PFSK-1 (cell line): ENCODE results near the gene TM4SF1.

Source experiments
- FOXP2 ChIP-seq: optimal IDR thresholded peaks from 2 replicates; pipeline ENCODE3; 2011; ENCODE audit warnings: borderline replicate concordance, control low read depth, inconsistent platforms; ENCODE audit not compliant: insufficient read depth; ENCODE audit errors: extremely low read length, extremely low read depth
- POLR2AphosphoS5 ChIP-seq: IDR thresholded peaks from 2 replicates; pipeline ENCODE4 v1.6.1; 2012; ENCODE audit warnings: low read depth, mild to moderate bottlenecking, control low read depth, low read length, moderate library complexity
- SIN3A ChIP-seq: IDR thresholded peaks from 2 replicates; pipeline ENCODE4 v1.6.1; 2012; ENCODE audit warnings: mild to moderate bottlenecking, low read length, moderate library complexity, borderline replicate concordance; ENCODE audit not compliant: insufficient read depth
- TAF1 ChIP-seq: IDR thresholded peaks from 2 replicates; pipeline ENCODE4 v1.6.1; 2012; ENCODE audit warnings: low read length, control low read depth, borderline replicate concordance; ENCODE audit not compliant: insufficient read depth
- TF ChIP-seq, protein P1 (sequence below), 2 experiments: IDR thresholded peaks; 2 replicates each; pipeline versions ENCODE4 v1.6.1 to v1.8.0; 2011 to 2012; ENCODE audit warnings: low read depth in 2 of 2, low read length in 2 of 2, control low read depth in 1 of 2, inconsistent platforms in 1 of 2, mild to moderate bottlenecking in 1 of 2, moderate library complexity in 1 of 2; ENCODE audit not compliant: insufficient read depth in 1 of 2

The TM4SF1 gene

DNA sequence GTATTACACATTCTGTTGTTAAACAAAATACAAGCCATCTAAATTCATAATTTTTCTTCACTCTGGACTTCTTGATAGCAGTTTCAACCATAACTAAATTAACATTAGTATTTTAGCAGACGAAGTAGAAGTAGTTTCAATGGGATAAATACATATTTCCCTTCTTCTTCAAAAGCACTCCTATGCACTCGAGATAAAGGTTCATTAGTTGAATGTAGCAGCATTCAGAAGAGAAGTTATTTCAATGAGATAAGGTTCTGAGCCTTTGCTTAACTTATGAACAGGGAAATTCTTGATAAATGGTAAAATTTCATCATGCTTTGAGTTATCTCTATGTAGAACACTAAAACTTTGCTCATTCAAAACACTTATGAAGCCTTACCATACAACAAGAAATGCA lies 55.8 kb downstream of the TM4SF1 start:
- TF ChIP-seq, protein P1, sequence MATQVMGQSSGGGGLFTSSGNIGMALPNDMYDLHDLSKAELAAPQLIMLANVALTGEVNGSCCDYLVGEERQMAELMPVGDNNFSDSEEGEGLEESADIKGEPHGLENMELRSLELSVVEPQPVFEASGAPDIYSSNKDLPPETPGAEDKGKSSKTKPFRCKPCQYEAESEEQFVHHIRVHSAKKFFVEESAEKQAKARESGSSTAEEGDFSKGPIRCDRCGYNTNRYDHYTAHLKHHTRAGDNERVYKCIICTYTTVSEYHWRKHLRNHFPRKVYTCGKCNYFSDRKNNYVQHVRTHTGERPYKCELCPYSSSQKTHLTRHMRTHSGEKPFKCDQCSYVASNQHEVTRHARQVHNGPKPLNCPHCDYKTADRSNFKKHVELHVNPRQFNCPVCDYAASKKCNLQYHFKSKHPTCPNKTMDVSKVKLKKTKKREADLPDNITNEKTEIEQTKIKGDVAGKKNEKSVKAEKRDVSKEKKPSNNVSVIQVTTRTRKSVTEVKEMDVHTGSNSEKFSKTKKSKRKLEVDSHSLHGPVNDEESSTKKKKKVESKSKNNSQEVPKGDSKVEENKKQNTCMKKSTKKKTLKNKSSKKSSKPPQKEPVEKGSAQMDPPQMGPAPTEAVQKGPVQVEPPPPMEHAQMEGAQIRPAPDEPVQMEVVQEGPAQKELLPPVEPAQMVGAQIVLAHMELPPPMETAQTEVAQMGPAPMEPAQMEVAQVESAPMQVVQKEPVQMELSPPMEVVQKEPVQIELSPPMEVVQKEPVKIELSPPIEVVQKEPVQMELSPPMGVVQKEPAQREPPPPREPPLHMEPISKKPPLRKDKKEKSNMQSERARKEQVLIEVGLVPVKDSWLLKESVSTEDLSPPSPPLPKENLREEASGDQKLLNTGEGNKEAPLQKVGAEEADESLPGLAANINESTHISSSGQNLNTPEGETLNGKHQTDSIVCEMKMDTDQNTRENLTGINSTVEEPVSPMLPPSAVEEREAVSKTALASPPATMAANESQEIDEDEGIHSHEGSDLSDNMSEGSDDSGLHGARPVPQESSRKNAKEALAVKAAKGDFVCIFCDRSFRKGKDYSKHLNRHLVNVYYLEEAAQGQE (IDR thresholded peaks at IDR 0.05; ENCODE audit: insufficient read depth in 1 of 2, low read depth in 2 of 2, low read length in 2 of 2): no peak
- TF ChIP-seq TAF1 (no peak), POLR2AphosphoS5 (no peak), SIN3A (no peak)

GRCh38 chr3:149321136-149321535 lies 56.3 kb downstream of the TM4SF1 start:
- TF ChIP-seq SIN3A (no peak), POLR2AphosphoS5 (no peak), FOXP2 (no peak), TAF1 (no peak)
- TF ChIP-seq, protein P1 (IDR thresholded peaks at IDR 0.05; ENCODE audit: insufficient read depth in 1 of 2, low read depth in 2 of 2, low read length in 2 of 2): no peak

DNA sequence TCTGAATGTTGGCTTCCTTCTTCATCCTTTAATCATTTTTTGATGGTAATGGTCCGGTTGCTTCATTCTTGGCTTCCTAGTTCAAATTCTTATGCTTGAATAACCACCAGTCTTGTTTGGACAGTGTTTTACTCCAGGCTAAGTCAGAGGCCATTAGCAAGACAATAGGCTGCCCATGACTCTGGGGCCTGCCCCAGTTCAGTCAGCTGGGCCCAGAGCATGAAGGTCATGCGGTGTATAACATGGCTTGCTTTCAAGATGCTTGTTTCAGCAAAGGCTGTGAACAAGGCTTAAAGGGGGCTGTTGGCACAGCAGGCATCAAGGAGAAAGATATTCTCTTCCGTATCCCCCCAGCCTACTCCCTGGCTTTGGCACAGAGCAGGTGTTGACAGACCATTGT lies 57.7 kb downstream of the TM4SF1 start:
- TF ChIP-seq, protein P1 (IDR thresholded peaks at IDR 0.05; ENCODE audit: insufficient read depth in 1 of 2, low read depth in 2 of 2, low read length in 2 of 2): no peak
- TF ChIP-seq FOXP2: no peak
- no peak for TF ChIP-seq TAF1
- no peak for TF ChIP-seq POLR2AphosphoS5
- no peak for TF ChIP-seq SIN3A
